T-helper 1 cell (primary cell): ENCODE data around the gene PRDM8.
"Not testable (repeated sequence)": the region's sequence is repeated elsewhere in the genome, so short reads cannot be mapped to it uniquely, and the experiment has no call there.

ENCODE experiments used
- DNase-seq, 5 donors: peaks; one replicate each; pipeline ENCODE4 v3.0.0-alpha.2; 2012 to 2020

PRDM8 gene

DNA sequence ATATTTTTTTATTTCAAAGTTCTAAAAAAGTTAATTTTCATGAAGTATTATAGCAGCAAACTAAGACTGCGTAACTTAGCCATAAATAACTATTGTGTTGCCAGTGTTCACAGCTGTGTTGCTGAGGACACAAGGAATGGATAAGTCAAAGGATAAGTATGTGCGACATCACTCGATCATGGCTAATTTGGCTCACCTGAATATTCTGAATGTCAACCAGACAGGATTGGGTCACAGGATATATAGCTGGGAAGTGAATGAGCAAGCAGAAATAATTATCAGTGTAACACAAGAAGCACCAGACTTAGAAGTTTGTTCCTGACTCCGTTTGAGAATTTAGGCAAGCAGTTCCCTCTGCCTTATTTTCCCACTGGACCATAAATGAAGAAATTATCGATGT is 33.9 kb downstream of the PRDM8 start:
- DNase-seq: no peak

DNA sequence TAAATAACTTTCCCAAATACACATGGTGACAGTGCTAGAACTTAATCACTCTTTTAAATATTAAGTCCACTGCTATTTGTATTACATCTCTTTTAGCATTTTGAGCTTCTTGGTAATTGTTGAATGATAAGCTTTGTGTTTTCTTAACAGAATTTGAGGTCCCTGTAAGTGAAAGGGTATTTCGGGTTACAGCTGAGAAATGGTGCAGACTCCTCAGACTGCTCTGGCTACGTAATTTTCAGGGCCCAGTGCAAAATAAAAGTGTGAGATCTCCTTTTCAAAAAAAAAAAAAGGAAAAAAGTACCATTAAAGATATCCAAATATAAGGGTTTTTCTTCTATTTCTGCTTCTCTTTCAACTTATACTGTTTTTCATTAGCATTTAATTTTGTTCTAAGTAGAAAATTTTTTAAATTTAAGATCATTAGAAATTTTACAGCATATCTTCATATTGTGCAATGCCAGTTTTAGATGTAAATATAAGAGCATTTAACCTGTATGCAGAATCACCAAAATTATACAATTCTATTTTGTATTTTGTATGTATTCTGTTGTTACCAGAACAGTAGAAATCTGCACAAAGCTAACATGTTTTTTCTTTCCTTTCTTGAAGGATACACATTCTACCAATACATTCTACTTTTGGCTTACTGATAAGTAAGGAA is 35.5 kb downstream of the PRDM8 start:
- DNase-seq: no peak

DNA sequence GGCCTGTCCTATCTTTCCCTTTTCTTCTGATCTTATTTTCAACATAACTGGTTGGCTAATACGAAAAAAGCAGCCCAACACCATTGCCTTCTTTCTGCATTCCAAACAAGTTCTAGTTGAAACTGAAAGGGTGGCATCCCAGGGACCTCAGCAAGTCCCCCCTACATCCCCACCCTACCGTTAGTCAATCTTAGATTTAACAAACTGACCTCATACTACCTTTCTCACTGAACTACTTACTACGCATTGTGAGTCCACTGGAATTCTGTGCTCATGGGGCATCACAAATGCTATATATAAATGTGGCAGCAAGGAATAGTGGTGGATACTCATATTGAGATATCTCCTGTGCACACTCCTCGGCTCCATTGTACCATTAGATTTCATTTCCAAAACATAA is 36.1 kb downstream of the PRDM8 start:
- DNase-seq: no peak

DNA sequence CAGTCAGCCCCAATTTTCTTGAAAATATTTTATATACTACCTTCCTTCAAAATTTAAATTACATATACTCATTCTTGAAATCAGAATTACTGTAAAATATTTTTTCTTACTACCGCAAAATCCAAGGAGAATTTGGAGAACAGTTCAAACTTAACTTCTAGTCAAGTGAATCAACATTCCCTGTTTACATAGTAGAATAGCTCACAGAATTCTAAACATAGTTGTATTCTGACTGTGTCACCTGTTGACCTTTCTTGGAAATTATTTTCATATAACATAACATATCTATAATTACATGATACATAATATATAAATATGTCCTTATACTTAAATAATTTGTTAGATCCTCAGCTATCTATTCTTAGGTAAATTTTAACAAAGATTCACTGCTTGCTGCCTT is 38.1 kb downstream of the PRDM8 start:
- DNase-seq: no peak

DNA sequence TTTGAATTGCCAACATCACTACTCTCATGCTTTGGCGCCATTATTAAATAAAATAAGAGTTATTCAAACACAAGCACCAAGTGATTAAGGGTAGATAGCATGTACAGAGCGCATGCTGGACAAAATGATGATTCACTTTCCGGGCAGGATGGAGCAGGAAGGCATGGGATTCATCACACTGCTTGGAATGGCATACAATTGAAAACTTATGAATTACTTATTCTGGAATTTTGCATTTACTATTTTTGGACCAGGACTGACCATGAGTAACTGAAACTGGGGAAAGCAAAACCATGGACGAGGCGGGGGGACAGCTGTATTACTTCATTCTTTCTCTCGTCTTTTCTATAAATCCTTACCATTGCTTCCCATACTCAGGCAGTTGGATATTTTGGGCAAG is 40.7 kb downstream of the PRDM8 start:
- no peak for DNase-seq

DNA sequence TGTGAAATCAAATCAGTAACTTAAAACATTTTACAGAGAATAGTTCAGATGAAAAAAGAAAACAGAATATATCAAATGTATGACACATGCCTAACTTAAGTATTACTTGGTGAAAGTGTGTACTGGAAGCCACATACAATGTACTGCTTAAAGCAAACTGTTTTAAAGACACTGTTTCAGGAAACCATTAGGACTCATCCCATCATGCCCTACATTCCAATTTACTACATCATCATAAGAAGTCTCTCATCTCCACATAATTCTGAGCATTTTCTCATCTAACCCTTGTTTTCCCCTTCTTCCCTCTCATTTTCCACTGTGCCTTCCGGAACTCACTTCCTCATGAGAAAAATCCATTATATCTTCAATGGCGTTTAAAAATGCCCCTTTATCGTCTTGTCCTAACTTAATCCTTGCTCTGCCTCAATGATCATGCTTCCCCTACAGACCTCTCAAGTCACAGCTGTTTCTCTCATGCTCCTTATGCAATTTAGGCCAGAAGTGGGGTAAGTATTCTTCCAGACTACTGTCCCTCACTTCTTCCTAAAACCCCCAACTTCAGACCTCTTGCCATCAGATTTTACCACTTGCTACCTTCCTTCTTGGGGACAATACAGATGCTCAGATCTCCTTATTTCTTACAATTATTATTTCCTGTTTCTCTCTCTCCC is 42.3 kb downstream of the PRDM8 start:
- DNase-seq: no peak

DNA sequence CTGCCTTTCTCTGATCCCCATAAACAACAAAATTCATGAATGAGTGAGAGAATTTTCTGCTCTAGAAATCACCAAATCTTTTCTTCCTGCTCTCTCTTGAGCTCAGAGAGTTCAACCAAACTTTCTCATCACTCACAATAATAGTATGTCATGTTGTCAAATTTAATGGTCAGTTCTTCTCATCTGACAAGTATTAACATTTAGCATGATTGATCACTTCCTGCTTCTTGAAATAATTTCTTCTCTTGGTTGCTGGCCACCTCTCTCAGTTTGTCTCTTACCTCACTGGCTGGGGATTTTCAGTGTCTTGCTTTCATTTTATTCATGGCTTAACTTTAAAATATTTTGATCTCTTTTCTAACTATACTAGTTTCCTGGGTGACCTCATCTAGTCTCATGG is 43.7 kb downstream of the PRDM8 start:
- no peak for DNase-seq

DNA sequence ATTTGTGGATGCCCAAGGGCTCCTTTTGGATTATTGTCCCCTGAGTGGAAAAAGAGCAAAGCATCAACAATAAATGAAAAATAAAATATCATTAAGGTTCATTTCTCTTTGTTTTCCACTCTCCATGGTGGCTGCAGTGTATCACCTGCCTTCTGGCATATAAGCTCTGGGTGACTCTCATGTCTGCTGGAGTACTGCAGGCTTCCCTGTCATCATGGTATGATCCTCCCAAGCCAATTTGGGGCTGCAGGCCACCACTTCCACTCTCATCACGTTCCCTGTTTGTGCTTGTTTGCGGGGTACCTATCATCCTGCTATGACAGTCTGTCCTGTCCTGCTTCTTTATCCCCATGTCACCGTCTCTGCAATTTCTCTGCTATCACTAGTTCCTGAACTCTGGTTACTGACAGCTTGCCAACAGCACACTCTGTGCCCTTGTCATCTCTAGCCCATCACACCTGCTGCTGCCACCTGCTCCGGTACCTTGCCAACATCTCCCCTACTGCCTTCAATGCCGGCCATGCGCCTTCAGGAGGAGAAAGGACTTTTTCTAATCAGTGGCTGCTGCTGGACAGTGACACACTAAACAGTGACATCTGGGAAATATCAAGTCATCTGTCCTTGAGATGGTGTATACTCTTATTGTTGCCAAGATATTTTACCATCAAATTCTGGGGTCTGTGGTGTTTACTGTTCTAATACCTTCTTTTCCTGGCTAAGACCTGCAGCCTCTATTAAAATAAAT is 46.1 kb downstream of the PRDM8 start:
- DNase-seq: no peak

DNA sequence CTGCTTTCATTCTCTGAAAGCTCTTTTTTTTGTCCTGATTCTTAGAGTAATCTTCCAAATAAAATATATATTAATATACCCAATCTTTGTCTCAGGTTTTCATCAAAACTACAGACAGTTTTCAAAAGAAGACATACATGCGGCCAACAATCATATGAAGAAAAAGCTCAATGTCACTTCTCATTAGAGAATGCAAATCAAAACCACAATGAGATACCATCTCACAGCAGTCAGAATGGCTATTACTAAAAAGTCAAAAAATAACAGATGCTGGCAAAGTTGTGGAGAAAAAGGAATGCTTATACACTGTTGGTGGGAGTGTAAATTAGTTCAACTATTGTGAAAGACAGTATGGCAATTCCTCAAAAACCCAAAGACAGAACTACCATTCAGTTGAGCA is 50.2 kb downstream of the PRDM8 start:
- DNase-seq: not testable (repeated sequence)

DNA sequence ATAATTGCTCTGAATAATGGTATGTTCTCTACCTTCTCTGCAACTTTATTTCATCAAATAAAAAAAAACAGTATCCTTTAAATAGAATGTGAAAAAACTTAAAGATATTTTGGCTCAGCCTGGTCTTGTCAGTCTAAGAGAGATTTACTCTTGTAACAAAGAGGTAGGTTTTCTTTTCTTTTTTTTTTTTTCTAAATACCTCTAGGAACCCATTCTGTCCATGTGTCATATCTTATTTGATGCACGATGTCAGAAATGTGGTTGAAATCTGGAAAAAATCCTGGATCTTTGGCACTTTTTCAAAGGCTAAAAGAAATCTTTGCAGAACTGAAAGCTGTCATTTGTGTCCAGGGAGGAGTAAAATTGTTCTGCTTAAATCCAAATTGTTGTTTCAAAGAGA is 51.8 kb downstream of the PRDM8 start:
- DNase-seq: no peak

DNA sequence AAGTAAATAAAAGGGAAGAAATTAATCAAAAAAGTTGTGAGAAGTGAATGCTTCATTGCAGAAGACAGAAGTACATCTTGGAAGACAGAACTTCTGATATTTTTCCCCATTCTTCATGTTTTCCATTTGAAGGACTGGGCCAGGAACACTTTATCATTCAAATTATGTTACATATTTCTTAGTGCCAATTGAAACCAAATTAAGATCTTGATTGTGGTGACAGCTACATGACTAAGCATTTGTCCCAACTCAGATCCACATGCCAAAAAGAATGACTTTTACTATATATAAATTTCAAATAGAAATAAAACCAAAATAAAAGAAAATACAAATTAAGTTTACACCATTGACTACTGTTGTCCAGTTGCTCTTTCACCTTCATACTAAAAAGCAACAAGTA is 55.1 kb downstream of the PRDM8 start:
- no peak for DNase-seq

DNA sequence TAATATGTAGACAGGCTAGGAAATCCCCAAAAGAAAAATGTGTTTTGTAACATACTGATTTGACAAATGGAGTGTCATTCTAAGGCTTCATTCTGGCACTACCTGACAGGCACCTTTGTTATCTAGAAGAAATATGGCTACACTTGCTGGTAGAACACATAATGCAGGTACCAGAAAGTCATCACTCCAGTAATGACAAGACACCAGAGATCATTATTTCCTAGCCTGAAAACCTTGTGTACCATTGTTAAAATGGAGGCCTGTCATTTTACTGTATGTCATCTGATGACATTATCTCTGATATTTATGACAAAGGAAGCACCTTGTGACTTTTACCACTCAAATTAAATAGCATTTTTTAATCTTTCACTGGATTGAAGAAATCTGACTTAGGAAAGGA is 55.6 kb downstream of the PRDM8 start:
- DNase-seq: no peak

DNA sequence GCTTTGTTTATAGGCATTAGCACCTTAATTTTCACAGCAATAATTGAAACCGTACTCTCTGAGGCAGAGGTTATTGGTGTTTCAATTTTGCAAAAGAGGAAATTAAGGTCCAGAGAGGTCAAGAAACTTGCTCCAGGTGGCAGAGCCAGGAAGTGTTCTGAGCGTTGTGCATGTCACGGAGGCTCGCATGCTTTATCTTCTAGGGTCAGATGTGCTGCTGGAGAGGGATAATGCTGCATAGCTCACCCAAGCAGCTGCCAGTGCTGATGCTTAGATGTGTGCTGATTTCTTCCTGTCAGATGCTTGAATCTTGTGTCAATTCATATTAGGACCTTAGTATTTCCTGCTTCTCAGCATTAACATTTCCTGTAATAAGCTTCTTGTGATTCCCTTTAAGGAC is 56.2 kb downstream of the PRDM8 start:
- no peak for DNase-seq
